CD14-positive monocyte (primary cell): ENCODE results near the gene CRADD. TPM values are rescaled to one million over a fixed set of nuclear protein-coding genes. Genes with fewer than 3 reads are reported as not detected.

Source experiments
- DNase-seq, 3 donors: peaks; one replicate each; pipeline ENCODE4 v3.0.0-alpha.2; 2011 to 2022
- H2AFZ ChIP-seq: 2 replicates; pipeline ENCODE4 v1.6.0; 2012; ENCODE audit warnings: mild to moderate bottlenecking, low read depth, low read length, inconsistent platforms; ENCODE audit not compliant: insufficient read depth, poor library complexity, severe bottlenecking
- H3K27ac ChIP-seq, 2 donors: 1 replicate in 1 of 2; 2 replicates in 1 of 2; pipeline ENCODE4 v1.5.1; 2012 to 2013; ENCODE audit warnings: low read length in 2 of 2, control low read depth in 1 of 2, inconsistent platforms in 1 of 2, low read depth in 1 of 2, mild to moderate bottlenecking in 1 of 2
- H3K27me3 ChIP-seq, 2 donors: one replicate each; pipeline versions ENCODE4 v1.6.0 to v1.6.1; 2011 to 2013; ENCODE audit warnings: low read length in 2 of 2; ENCODE audit not compliant: control insufficient read depth in 2 of 2, insufficient read depth in 2 of 2
- H3K36me3 ChIP-seq, 2 donors: replicated peaks in 1 of 2; 1 replicate in 1 of 2; 2 replicates in 1 of 2; pipeline versions ENCODE4 v1.5.1 to v1.6.1; 2012 to 2013; ENCODE audit warnings: low read length in 2 of 2, control low read depth in 1 of 2, inconsistent platforms in 1 of 2, mild to moderate bottlenecking in 1 of 2; ENCODE audit not compliant: insufficient read depth in 2 of 2, control insufficient read depth in 1 of 2
- H3K4me1 ChIP-seq, 2 donors: 1 replicate in 1 of 2; 2 replicates in 1 of 2; pipeline versions ENCODE4 v1.5.1 to v1.6.1; 2012 to 2013; ENCODE audit warnings: low read length in 2 of 2, control low read depth in 1 of 2, inconsistent platforms in 1 of 2, mild to moderate bottlenecking in 1 of 2, moderate library complexity in 1 of 2; ENCODE audit not compliant: insufficient read depth in 2 of 2, control insufficient read depth in 1 of 2
- H3K4me2 ChIP-seq: replicated peaks from 2 replicates; pipeline ENCODE3; 2012; ENCODE audit warnings: low read length, moderate library complexity, mild to moderate bottlenecking; ENCODE audit not compliant: poor library complexity, severe bottlenecking; ENCODE audit errors: extremely low read depth
- H3K4me3 ChIP-seq, 3 experiments: fragments of 200-600 bp in 1 of 3; sonication (generic) in 1 of 3; replicated peaks in 1 of 3; 1 replicate in 2 of 3; 2 replicates in 1 of 3; pipeline ENCODE4 v1.5.1; 2011 to 2013; ENCODE audit warnings: low read length in 3 of 3, mild to moderate bottlenecking in 3 of 3, control low read depth in 2 of 3, low read depth in 2 of 3, inconsistent platforms in 1 of 3, moderate library complexity in 1 of 3
- H3K79me2 ChIP-seq: 2 replicates; pipeline ENCODE4 v1.6.0; 2012; ENCODE audit warnings: mild to moderate bottlenecking, control low read depth, inconsistent platforms, low read length, moderate library complexity; ENCODE audit not compliant: insufficient read depth
- H3K9ac ChIP-seq: 2 replicates; pipeline ENCODE4 v1.6.0; 2017; ENCODE audit warnings: low read length, mild to moderate bottlenecking; ENCODE audit not compliant: insufficient read depth, poor library complexity, severe bottlenecking
- H3K9me3 ChIP-seq, 2 donors: replicated peaks in 1 of 2; 1 replicate in 1 of 2; 2 replicates in 1 of 2; pipeline versions ENCODE4 v1.5.1 to v1.6.1; 2012 to 2013; ENCODE audit warnings: low read length in 2 of 2, control low read depth in 1 of 2; ENCODE audit not compliant: control insufficient read depth in 1 of 2, insufficient read depth in 1 of 2
- H4K20me1 ChIP-seq: 2 replicates; pipeline ENCODE4 v1.6.0; 2012; ENCODE audit warnings: mild to moderate bottlenecking, low read length, control low read depth, moderate library complexity; ENCODE audit not compliant: insufficient read depth
- H3K27ac Mint-ChIP-seq, 7 donors: one replicate each; pipeline ENCODE4 v1.8.0; 2020; ENCODE audit warnings: mild to moderate bottlenecking in 7 of 7, mixed read lengths in 7 of 7, moderate library complexity in 6 of 7, inconsistent platforms in 2 of 7
- H3K27me3 Mint-ChIP-seq, 3 donors: one replicate each; pipeline ENCODE4 v1.8.0; 2021 to 2022; ENCODE audit warnings: low read depth in 3 of 3, mild to moderate bottlenecking in 3 of 3, mixed read lengths in 3 of 3, moderate library complexity in 3 of 3, inconsistent platforms in 1 of 3
- H3K36me3 Mint-ChIP-seq, 2 donors: one replicate each; pipeline ENCODE4 v1.8.0; 2020; ENCODE audit warnings: mixed read lengths in 2 of 2, inconsistent platforms in 1 of 2, mild to moderate bottlenecking in 1 of 2
- H3K4me1 Mint-ChIP-seq: one replicate; pipeline ENCODE4 v1.8.0; 2020; ENCODE audit warnings: mild to moderate bottlenecking, mixed read lengths
- H3K4me3 Mint-ChIP-seq, 2 donors: one replicate each; pipeline ENCODE4 v1.8.0; 2020; ENCODE audit warnings: mild to moderate bottlenecking in 2 of 2, mixed read lengths in 2 of 2, moderate library complexity in 1 of 2
- H3K9me3 Mint-ChIP-seq, 7 donors: one replicate each; pipeline ENCODE4 v1.8.0; 2020 to 2022; ENCODE audit warnings: mixed read lengths in 7 of 7, mild to moderate bottlenecking in 6 of 7, moderate library complexity in 6 of 7, inconsistent platforms in 2 of 7
- CTCF ChIP-seq: fragments of 200-600 bp; IDR thresholded peaks from one replicate; pipeline ENCODE4 v1.8.0; 2022; ENCODE audit warnings: antibody characterized with exemption, mild to moderate bottlenecking
- WGBS: methylation state at CpG from one replicate; pipeline ENCODE4 v1.1.5; 2013; ENCODE audit warnings: missing lambda C conversion rate; ENCODE audit not compliant: insufficient coverage; 5-methylcytosine and 5-hydroxymethylcytosine counted together
- intact Hi-C, 2 donors: fragments of 100-400 bp; cut with micrococcal nuclease; formaldehyde crosslinking; loops; one replicate each; pipeline versions ENCODE4 v1.15.0 to v1.15.1; 2023
- polyA plus RNA-seq, 3 donors: library from polyadenylated mRNA; depleted of rRNA in 1 of 3; unstranded in 2 of 3; stranded (reverse) in 1 of 3; fragments of 300-500 nt in 2 of 3; fragments of >200 nt in 1 of 3; fragmentation: Illumina TruSeq in 2 of 3; gene quantifications; 1 replicate in 2 of 3; 2 replicates in 1 of 3; pipeline ENCODE4 v1.2.3, GENCODE V29; 2012 to 2021
- small RNA-seq: library from RNA; depleted of rRNA; stranded (forward); fragments of <200 nt; gene quantifications from one replicate; pipeline ENCODE3, GENCODE V24; 2012; ENCODE audit warnings: low read depth; ENCODE audit not compliant: insufficient read length

CRADD gene
- polyA plus RNA-seq, 3 donors, result 5.6 to 12.2 (median 11.2) TPM

DNA sequence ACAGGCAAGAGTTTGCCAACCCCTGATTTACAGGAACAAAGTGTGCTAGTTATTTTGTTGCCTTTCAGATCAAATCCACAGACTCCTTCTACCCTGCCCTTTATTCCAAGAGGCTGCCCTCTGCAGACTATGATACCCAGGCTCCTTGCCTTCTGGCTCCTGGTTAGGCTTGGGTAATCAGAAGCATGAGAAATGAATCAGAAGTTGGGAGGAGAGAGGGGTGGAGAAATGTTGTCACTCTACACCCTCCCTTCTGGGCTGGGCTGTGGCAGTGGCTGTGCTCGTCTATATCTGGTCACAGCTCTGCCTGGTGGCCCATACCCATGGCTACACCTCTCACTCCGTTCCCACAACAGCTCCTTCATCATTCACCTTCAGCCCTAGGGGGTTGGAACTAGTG, 266.6 kb downstream of the CRADD start:
- Mint-ChIP-seq H3K4me3 (no peak overlapping the region), H3K4me1 (no peaks in the 10 kb centered on the region), H3K27ac (no peak overlapping the region), H3K27me3 (no peaks in the 10 kb centered on the region), H3K9me3 (peaks cover 2 to 6% (median 4%) of the 10 kb centered on the region in 7 donors), H3K36me3 (no peaks in the 10 kb centered on the region)
- Histone ChIP-seq H3K9me3 (no peaks in the 10 kb centered on the region), H3K79me2 (no peaks in the 10 kb centered on the region), H3K27ac (no peak overlapping the region), H3K27me3 (no peaks in the 10 kb centered on the region), H3K4me3 (no peak overlapping the region), H4K20me1 (no peaks in the 10 kb centered on the region), H3K36me3 (no peaks in the 10 kb centered on the region), H2AFZ (no peak overlapping the region), H3K4me2 (no peak overlapping the region), H3K9ac (no peak overlapping the region), H3K4me1 (no peaks in the 10 kb centered on the region)
- DNase-seq, result no peak
- intact Hi-C loops, result no loop called here
- WGBS, result 89% methylated on average over 1 of the region's 2 CpGs
- TF ChIP-seq CTCF, result no peak

GRCh38 chr12:93944201-93944600, 267.0 kb downstream of the CRADD start:
- Histone ChIP-seq H3K36me3 (no peaks in the 10 kb centered on the region), H2AFZ (no peak overlapping the region), H3K27me3 (no peaks in the 10 kb centered on the region), H3K27ac (no peak overlapping the region), H3K79me2 (no peaks in the 10 kb centered on the region), H3K4me1 (no peaks in the 10 kb centered on the region), H3K4me2 (no peak overlapping the region), H3K9me3 (no peaks in the 10 kb centered on the region), H3K9ac (no peak overlapping the region), H3K4me3 (no peak overlapping the region), H4K20me1 (no peaks in the 10 kb centered on the region)
- intact Hi-C loops, result no loop called here
- Mint-ChIP-seq H3K9me3 (peaks cover 2 to 10% (median 4%) of the 10 kb centered on the region in 7 donors), H3K4me1 (no peaks in the 10 kb centered on the region), H3K27ac (no peak overlapping the region), H3K4me3 (no peak overlapping the region), H3K27me3 (no peaks in the 10 kb centered on the region), H3K36me3 (no peaks in the 10 kb centered on the region)
- DNase-seq, result no peak
- WGBS, result 87% methylated on average over 6 of the region's 8 CpGs
- TF ChIP-seq CTCF, result no peak

Small RNA genes within 50 kb of the gene (small RNA-seq; reads per million reads assigned to genes)
- gene RN7SL630P, result not detected

Other genes with a start within 250 kb of the CRADD start
- gene UBE2N, start 235.4 kb upstream of the CRADD start, polyA plus RNA-seq, result 100 to 1,000 TPM in 2 of 3 donors, 10 to 100 TPM in 1; 31.2 to 119 (median 108) TPM
- 10 to 100 TPM; 15.7 to 68.3 (median 62.8) TPM for gene MRPL42, start 209.9 kb upstream of the CRADD start, polyA plus RNA-seq
- gene SOCS2, start 104.7 kb upstream of the CRADD start, polyA plus RNA-seq, result under 1 TPM; 0.18 to 0.91 (median 0.22) TPM